ENCODE data around the gene MAPK1. TPM values are rescaled to one million over a fixed set of nuclear protein-coding genes. Genes with fewer than 3 reads are reported as not detected.

Gene MAPK1
- total and polyA plus RNA-seq, 9 of the 15 experiments (the other 6 are each of a cell fraction or from before 2014, with no cell fraction given), result 46.3 to 575 (median 283) TPM

DNA sequence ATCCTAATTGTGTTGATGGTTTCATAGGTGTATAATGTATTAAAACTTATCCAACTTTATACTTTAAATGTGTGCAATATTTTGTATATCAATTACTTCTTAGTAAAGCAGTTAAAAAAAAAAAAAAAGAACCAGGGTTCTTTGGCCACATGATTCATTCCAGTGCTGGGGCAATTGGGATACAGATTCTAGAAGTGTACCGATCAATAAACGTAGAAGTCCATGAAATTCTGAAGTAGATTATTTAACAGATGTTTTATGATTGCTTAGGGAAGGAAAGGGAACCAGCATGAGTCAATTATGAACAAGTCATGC lies 51.0 kb downstream of the MAPK1 start:
- in situ Hi-C loops (cut with MboI), result no loop called here
- Histone ChIP-seq H3K4me2 (ENCODE audit: insufficient read depth, low read length) (peak overlapping the region; percentile 47), H3K9me3 (replicated peaks; ENCODE audit: control insufficient read depth, insufficient read depth, low read depth, low read length) (no peaks in the 10 kb centered on the region; the same call in 1 of the 2 replicates), H3K27me3 (ENCODE audit: control insufficient read depth in 2 of 2, insufficient read depth in 2 of 2, low read length in 2 of 2) (no peaks in the 10 kb centered on the region), H3K9ac (ENCODE audit: insufficient read depth in 1 of 2, low read depth in 2 of 2, low read length in 2 of 2) (peak overlapping the region in 1 of 2 experiments; percentile 27; a peak in 2 of 4 replicates), H3K4me3 (no peak overlapping the region), H2AFZ (ENCODE audit: low read depth, low read length) (no peak overlapping the region), H3K9me1 (ENCODE audit: control insufficient read depth, insufficient read depth, low read length) (peaks cover 17% of the 10 kb centered on the region), H4K20me1 (replicated peaks; ENCODE audit: control insufficient read depth, insufficient read depth, low read length) (peaks cover 30% of the 10 kb centered on the region), H3K79me2 (ENCODE audit: control insufficient read depth, insufficient read depth, low read length) (peaks cover 93% of the 10 kb centered on the region), H3K27ac (ENCODE audit: extremely low read depth, low read depth, low read length) (peak overlapping the region; percentile 57), H3K4me1 (replicated peaks in 1 of 2; ENCODE audit: control insufficient read depth in 2 of 2, insufficient read depth in 2 of 2, low read length in 2 of 2) (peaks cover 27 to 33% of the 10 kb centered on the region in 2 experiments), H3K36me3 (ENCODE audit: control insufficient read depth, insufficient read depth, low read length) (peaks cover 11% of the 10 kb centered on the region; the same call in 2 of the 3 replicates)
- ChIA-PET CTCF (ENCODE audit: low intra/inter-chr PET ratio) (interaction anchor here (0.6 to 0.7 kb wide), 2 partner anchors 63 to 239 kb away, joined by 3 read pairs; no protein-coding TSS in a partner anchor), POLR2A (interaction anchor here (0.6 to 10.4 kb wide), 18 partner anchors 10 to 1393 kb away, joined by 3 to 117 read pairs (median 4); partner anchors contain the start of genes MAPK1 and YPEL1)
- 34% methylated on average over 2 of the region's 2 CpGs for WGBS (ENCODE audit: insufficient coverage, low coverage, missing lambda C conversion rate)
- intact Hi-C loops (cut with micrococcal nuclease), result loop anchor here (1.0 kb wide), 1 partner anchor 51 kb away; the partner anchor contains the start of gene MAPK1
- ATAC-seq (no peak), FAIRE-seq (no peak), DNase-seq (ENCODE audit: extremely low read depth in 1 of 4, low spot score in 3 of 4) (no peak)
- no TSS peak for BruUV-seq (replicated peaks)
- TF ChIP-seq CCAR2 (IDR thresholded peaks at IDR 0.05; ENCODE audit: low read depth, low read length), result no peak
- TF ChIP-seq POLR2B (IDR thresholded peaks at IDR 0.05; ENCODE audit: low read depth, partially characterized antibody), result no peak
- no peak for TF ChIP-seq CHD4 (IDR thresholded peaks at IDR 0.05; ENCODE audit: insufficient read depth, insufficient replicate concordance, low read depth, low read length, poor library complexity, severe bottlenecking)
- TF ChIP-seq ZBTB43 (CRISPR knock-in tag; IDR thresholded peaks at IDR 0.05), result peak; percentile 81; the same call in 1 of the 2 replicates
- 0 out of 2 replicates have a peak, but pooled peaks have one; percentile 17 for TF ChIP-seq ZBTB49 (CRISPR knock-in tag; IDR thresholded peaks at IDR 0.05; ENCODE audit: borderline replicate concordance)
- TF ChIP-seq RFX5 (IDR thresholded peaks at IDR 0.05; ENCODE audit: low read depth, low read length), result no peak
- TF ChIP-seq SRSF1 (IDR thresholded peaks at IDR 0.05; ENCODE audit: low read depth, low read length), result no peak
- TF ChIP-seq HDAC6 (IDR thresholded peaks at IDR 0.05; ENCODE audit: low read depth, low read length), result no peak
- TF ChIP-seq TSHZ1 (CRISPR knock-in tag; IDR thresholded peaks at IDR 0.05), result no peak
- peak; percentile 49; the same call in 1 of the 2 replicates for TF ChIP-seq BACH1 (tag; IDR thresholded peaks at IDR 0.05)
- no peak for TF ChIP-seq KAT2B (IDR thresholded peaks at IDR 0.05; ENCODE audit: low read depth, low read length)
- TF ChIP-seq ETV6 (IDR thresholded peaks at IDR 0.05; ENCODE audit: borderline replicate concordance in 1 of 2, low read depth in 2 of 2, low read length in 1 of 2), result no peak
- TF ChIP-seq ETV6 (CRISPR knock-in tag; IDR thresholded peaks at IDR 0.05; ENCODE audit: borderline replicate concordance), result 0 out of 2 replicates have a peak, but pooled peaks have one; percentile 61
